SK-N-SH (cell line): ENCODE results near the gene EQTN. TPM values are rescaled to one million over a fixed set of nuclear protein-coding genes. Genes with fewer than 3 reads are reported as not detected.

Experiments
- CTCF ChIA-PET: fragments of 300-600, 350-600 bp; formaldehyde crosslinking; extraction: SDS; loops from one replicate; lab custom pipeline; 2021; lab: Yijun Ruan, JAX
- POLR2A ChIA-PET: fragments of 350-600 bp; sonication (Branson Sonifier 250); formaldehyde crosslinking; extraction: SDS; loops from one replicate; lab custom pipeline; 2020; ENCODE audit warnings: antibody characterized with exemption, inconsistent platforms; lab: Yijun Ruan, JAX
- DNase-seq: peaks from one replicate; pipeline ENCODE4 v3.0.0; 2012
- H2AFZ ChIP-seq: fragments of 200-600 bp; sonication (generic); 2 replicates; pipeline ENCODE4 v1.8.1; 2016; ENCODE audit warnings: antibody characterized with exemption, mild to moderate bottlenecking, low read depth
- H3F3A ChIP-seq: fragments of 200-600 bp; sonication (generic); replicated peaks from 2 replicates; pipeline ENCODE3; 2016; ENCODE audit warnings: antibody characterized with exemption, mild to moderate bottlenecking; ENCODE audit not compliant: insufficient read depth
- H3K27ac ChIP-seq, 2 experiments: fragments of 200-500 bp in 1 of 2; fragments of 200-600 bp in 1 of 2; sonication (Bioruptor generic) in 1 of 2; sonication (generic), shearing (Covaris generic) in 1 of 2; 2 replicates each; pipeline versions ENCODE4 v1.5.1 to v1.6.1; 2014 to 2016; ENCODE audit warnings: low read depth in 2 of 2, inconsistent platforms in 1 of 2, low read length in 1 of 2, mild to moderate bottlenecking in 1 of 2, mixed read lengths in 1 of 2
- H3K27me3 ChIP-seq: fragments of 200-600 bp; sonication (generic), shearing (Covaris generic); 2 replicates; pipeline ENCODE4 v1.6.1; 2016; ENCODE audit warnings: mixed run types; ENCODE audit not compliant: insufficient read depth
- H3K36me3 ChIP-seq, 2 experiments: fragments of 200-500 bp in 1 of 2; fragments of 200-600 bp in 1 of 2; sonication (Bioruptor generic) in 1 of 2; sonication (generic) in 1 of 2; replicated peaks in 1 of 2; 2 replicates each; pipeline versions ENCODE3 to v1.5.1; 2014 to 2016; ENCODE audit warnings: low read length in 1 of 2, mild to moderate bottlenecking in 1 of 2; ENCODE audit not compliant: insufficient read depth in 2 of 2, control insufficient read depth in 1 of 2
- H3K4me1 ChIP-seq, 2 experiments: fragments of 200-500 bp in 1 of 2; fragments of 200-600 bp in 1 of 2; sonication (Bioruptor generic) in 1 of 2; sonication (generic), shearing (Covaris generic) in 1 of 2; 2 replicates each; pipeline versions ENCODE4 v1.5.1 to v1.6.1; 2014 to 2016; ENCODE audit warnings: low read depth in 1 of 2, low read length in 1 of 2, mixed run types in 1 of 2; ENCODE audit not compliant: insufficient read depth in 2 of 2, control insufficient read depth in 1 of 2
- H3K4me2 ChIP-seq: fragments of 200-600 bp; sonication (generic), shearing (Covaris generic); 2 replicates; pipeline ENCODE4 v1.6.1; 2017; ENCODE audit warnings: mixed run types
- H3K4me3 ChIP-seq, 2 experiments: fragments of 200-500 bp in 1 of 2; fragments of 200-600 bp in 1 of 2; sonication (Bioruptor generic) in 1 of 2; sonication (generic), shearing (Covaris generic) in 1 of 2; 2 replicates each; pipeline versions ENCODE4 v1.5.1 to v1.8.1; 2014 to 2016; ENCODE audit warnings: low read depth in 2 of 2, inconsistent platforms in 1 of 2, low read length in 1 of 2, mild to moderate bottlenecking in 1 of 2, mixed read lengths in 1 of 2, moderate library complexity in 1 of 2
- H3K79me2 ChIP-seq: fragments of 200-600 bp; sonication (generic); 2 replicates; pipeline ENCODE4 v1.8.1; 2017; ENCODE audit warnings: mild to moderate bottlenecking; ENCODE audit not compliant: insufficient read depth
- H3K9ac ChIP-seq: fragments of 200-600 bp; sonication (generic); 2 replicates; pipeline ENCODE4 v1.6.1; 2017; ENCODE audit warnings: mixed run types
- H3K9me2 ChIP-seq: fragments of 200-600 bp; sonication (generic); 2 replicates; pipeline ENCODE4 v1.6.1; 2017; ENCODE audit warnings: mixed run types
- H3K9me3 ChIP-seq: fragments of 200-600 bp; sonication (generic); 2 replicates; pipeline ENCODE4 v1.6.1; 2017; ENCODE audit warnings: mixed run types, mild to moderate bottlenecking, moderate library complexity
- H4K20me1 ChIP-seq: fragments of 200-600 bp; sonication (generic); 2 replicates; pipeline ENCODE4 v1.6.1; 2017; ENCODE audit warnings: mild to moderate bottlenecking, mixed run types; ENCODE audit not compliant: insufficient read depth
- CHD2 ChIP-seq: fragments of 150-350 bp; IDR thresholded peaks from 2 replicates; pipeline ENCODE4 v1.6.1; 2018; ENCODE audit warnings: low read length; ENCODE audit not compliant: partially characterized antibody
- ELF1 ChIP-seq: IDR thresholded peaks from 2 replicates; pipeline ENCODE4 v1.4.0; 2012
- EP300 ChIP-seq, 2 experiments: IDR thresholded peaks; 2 replicates each; pipeline versions ENCODE4 v1.4.0 to v1.6.1; 2012; ENCODE audit warnings: borderline replicate concordance in 1 of 2, low read depth in 1 of 2, low read length in 1 of 2
- FOSL2 ChIP-seq: IDR thresholded peaks from 2 replicates; pipeline ENCODE4 v1.4.0; 2012; ENCODE audit warnings: low read depth, mild to moderate bottlenecking, moderate library complexity, borderline replicate concordance
- FOXJ3 ChIP-seq: sonication (generic); formaldehyde crosslinking; IDR thresholded peaks from 2 replicates; pipeline ENCODE4 v1.5.1; 2020; ENCODE audit warnings: mild to moderate bottlenecking, missing genetic modification reagents
- IRF3 ChIP-seq: fragments of 150-350 bp; IDR thresholded peaks from 2 replicates; pipeline ENCODE4 v1.6.1; 2016; ENCODE audit warnings: mild to moderate bottlenecking, low read depth, low read length
- MEF2A ChIP-seq: IDR thresholded peaks from 2 replicates; pipeline ENCODE4 v1.4.0; 2012; ENCODE audit warnings: low read depth, borderline replicate concordance
- NFIC ChIP-seq: IDR thresholded peaks from 2 replicates; pipeline ENCODE4 v1.4.0; 2012; ENCODE audit warnings: borderline replicate concordance
- NRF1 ChIP-seq: IDR thresholded peaks from 2 replicates; pipeline ENCODE4 v1.6.1; 2012; ENCODE audit warnings: low read depth, mild to moderate bottlenecking, low read length
- POLR2AphosphoS5 ChIP-seq: IDR thresholded peaks from 2 replicates; pipeline ENCODE4 v1.6.1; 2012; ENCODE audit warnings: low read depth, low read length
- RFX5 ChIP-seq: IDR thresholded peaks from 2 replicates; pipeline ENCODE4 v1.6.1; 2012; ENCODE audit warnings: mild to moderate bottlenecking, improper control_type of control experiment, low read length
- SIN3A ChIP-seq: IDR thresholded peaks from 2 replicates; pipeline ENCODE4 v1.6.1; 2012; ENCODE audit warnings: low read depth, mild to moderate bottlenecking, low read length, moderate library complexity, borderline replicate concordance
- TCF12 ChIP-seq: IDR thresholded peaks from 2 replicates; pipeline ENCODE4 v1.4.0; 2012
- TEAD4 ChIP-seq: IDR thresholded peaks from 2 replicates; pipeline ENCODE4 v1.4.0; 2012; ENCODE audit warnings: mild to moderate bottlenecking, borderline replicate concordance; ENCODE audit not compliant: insufficient read depth
- USF1 ChIP-seq: IDR thresholded peaks from 2 replicates; pipeline ENCODE4 v1.4.0; 2012; ENCODE audit warnings: low read depth, borderline replicate concordance
- ZBTB33 ChIP-seq: IDR thresholded peaks from 2 replicates; pipeline ENCODE4 v1.4.0; 2012; ENCODE audit warnings: low read depth, borderline replicate concordance
- WGBS: methylation state at CpG from one replicate; pipeline ENCODE4 v1.1.6; 2017; ENCODE audit warnings: low lambda C conversion rate; 5-methylcytosine and 5-hydroxymethylcytosine counted together
- polyA plus RNA-seq, 3 experiments: library from polyadenylated mRNA; depleted of rRNA; stranded (reverse); fragments of >200 nt; gene quantifications; 2 replicates each; pipeline ENCODE4 v1.2.3, GENCODE V29; 2012
- TF ChIP-seq, protein P1 (sequence below): IDR thresholded peaks from 2 replicates; pipeline ENCODE4; 2012
- TF ChIP-seq, protein P2 (sequence below): fragments of 150-350 bp; IDR thresholded peaks from 2 replicates; pipeline ENCODE4 v1.6.1; 2017; ENCODE audit warnings: antibody characterized with exemption, low read length, low read depth, borderline replicate concordance

The EQTN gene
- polyA plus RNA-seq, 1 of the 3 experiments (the other 2 are of a cell fraction) = not detected

DNA sequence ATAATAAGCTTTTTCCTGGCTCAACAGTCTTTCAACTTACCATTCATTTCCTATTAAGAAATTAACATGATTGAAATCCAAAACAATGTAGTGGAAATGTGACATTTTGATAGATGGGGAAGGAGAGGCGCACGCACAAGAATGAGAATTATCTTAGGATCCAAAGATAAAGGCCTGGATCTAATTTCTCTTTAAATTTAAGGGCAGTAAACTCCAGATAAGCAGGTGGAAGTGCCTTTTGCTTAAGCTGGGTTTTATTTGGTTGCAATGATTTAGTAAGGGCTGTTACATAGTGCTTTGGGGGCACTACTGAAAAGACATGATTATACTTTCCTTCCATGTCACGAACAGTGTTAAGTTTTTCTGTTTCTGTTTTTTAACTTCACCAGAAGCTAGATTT, 17.3 kb downstream of the EQTN start:
- Histone ChIP-seq H3K4me3 (no peak overlapping the region), H3K4me1 (no peaks in the 10 kb centered on the region; a peak in 1 of 4 replicates), H2AFZ (no peak overlapping the region), H3K9me2 (no peaks in the 10 kb centered on the region), H3K4me2 (no peak overlapping the region), H3F3A (peaks cover 7% of the 10 kb centered on the region), H4K20me1 (no peaks in the 10 kb centered on the region), H3K27me3 (no peaks in the 10 kb centered on the region; the same call in 1 of the 2 replicates), H3K9me3 (no peaks in the 10 kb centered on the region), H3K36me3 (no peaks in the 10 kb centered on the region), H3K9ac (no peak overlapping the region), H3K27ac (no peak overlapping the region), H3K79me2 (no peaks in the 10 kb centered on the region)
- POLR2A ChIA-PET = no interaction called here
- CTCF ChIA-PET = interaction anchor here (0.6 to 2.7 kb wide), 4 partner anchors 12 to 247 kb away, joined by 3 to 9 read pairs (median 4); no protein-coding TSS in a partner anchor
- WGBS = 64% methylated on average over 3 of the region's 3 CpGs
- DNase-seq = no peak
- TF ChIP-seq SIN3A = no peak
- TF ChIP-seq USF1 = no peak
- TF ChIP-seq RFX5 = no peak
- no peak for TF ChIP-seq NFIC
- no peak for TF ChIP-seq MEF2A
- TF ChIP-seq, protein P1, sequence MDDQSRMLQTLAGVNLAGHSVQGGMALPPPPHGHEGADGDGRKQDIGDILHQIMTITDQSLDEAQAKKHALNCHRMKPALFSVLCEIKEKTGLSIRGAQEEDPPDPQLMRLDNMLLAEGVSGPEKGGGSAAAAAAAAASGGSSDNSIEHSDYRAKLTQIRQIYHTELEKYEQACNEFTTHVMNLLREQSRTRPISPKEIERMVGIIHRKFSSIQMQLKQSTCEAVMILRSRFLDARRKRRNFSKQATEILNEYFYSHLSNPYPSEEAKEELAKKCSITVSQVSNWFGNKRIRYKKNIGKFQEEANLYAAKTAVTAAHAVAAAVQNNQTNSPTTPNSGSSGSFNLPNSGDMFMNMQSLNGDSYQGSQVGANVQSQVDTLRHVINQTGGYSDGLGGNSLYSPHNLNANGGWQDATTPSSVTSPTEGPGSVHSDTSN = no peak
- TF ChIP-seq, all 33 proteins: peak for 0

DNA sequence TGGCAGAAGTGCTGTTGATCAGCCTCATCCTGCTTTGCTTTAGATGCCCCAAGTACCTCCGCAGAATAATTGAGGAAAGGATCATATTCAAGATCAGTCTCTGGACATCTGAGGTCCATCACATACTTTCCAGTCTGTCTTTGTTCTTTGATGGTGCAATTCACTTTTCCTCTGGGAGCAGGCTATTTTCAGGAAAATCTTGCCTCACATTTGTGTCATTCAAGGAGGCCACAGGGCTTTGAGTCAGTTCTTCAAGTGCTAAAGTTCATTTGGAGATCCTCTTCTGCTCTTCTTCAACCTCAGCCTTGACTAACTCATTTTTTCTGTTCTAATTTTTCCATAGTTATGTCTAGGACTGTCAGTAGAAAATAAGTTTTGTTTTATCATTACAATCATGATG, 18.6 kb downstream of the EQTN start:
- DNase-seq = no peak
- TF ChIP-seq FOSL2 = no peak
- TF ChIP-seq, protein P2, sequence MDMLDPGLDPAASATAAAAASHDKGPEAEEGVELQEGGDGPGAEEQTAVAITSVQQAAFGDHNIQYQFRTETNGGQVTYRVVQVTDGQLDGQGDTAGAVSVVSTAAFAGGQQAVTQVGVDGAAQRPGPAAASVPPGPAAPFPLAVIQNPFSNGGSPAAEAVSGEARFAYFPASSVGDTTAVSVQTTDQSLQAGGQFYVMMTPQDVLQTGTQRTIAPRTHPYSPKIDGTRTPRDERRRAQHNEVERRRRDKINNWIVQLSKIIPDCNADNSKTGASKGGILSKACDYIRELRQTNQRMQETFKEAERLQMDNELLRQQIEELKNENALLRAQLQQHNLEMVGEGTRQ = no peak
- no peak for TF ChIP-seq EP300 (IDR thresholded peaks at IDR 0.05; ENCODE audit: borderline replicate concordance in 1 of 2, low read depth in 1 of 2, low read length in 1 of 2)
- no peak for TF ChIP-seq ELF1
- no peak for TF ChIP-seq ZBTB33
- TF ChIP-seq POLR2AphosphoS5 = no peak
- TF ChIP-seq NFIC = no peak
- TF ChIP-seq IRF3 = no peak
- no peak for TF ChIP-seq TCF12
- TF ChIP-seq FOXJ3 = no peak
- TF ChIP-seq NRF1 = no peak
- no peak for TF ChIP-seq CHD2
- no peak for TF ChIP-seq TEAD4

More for the DNA sequence above, 18.6 kb downstream of the EQTN start:
- no peaks in the 10 kb centered on the region; the same call in 1 of the 2 replicates for H3K27me3 ChIP-seq
- H3K9me2 ChIP-seq = no peaks in the 10 kb centered on the region
- no peak overlapping the region for H3K4me3 ChIP-seq
- no peaks in the 10 kb centered on the region for H3K79me2 ChIP-seq
- WGBS = 26% methylated on average over 1 of the region's 1 CpG
- CTCF ChIA-PET = interaction anchor here (1.1 to 2.7 kb wide), 2 partner anchors 230 to 246 kb away, joined by 3 to 9 read pairs; no protein-coding TSS in a partner anchor
- no peaks in the 10 kb centered on the region for H3K36me3 ChIP-seq
- H2AFZ ChIP-seq = no peak overlapping the region
- H4K20me1 ChIP-seq = no peaks in the 10 kb centered on the region
- no peak overlapping the region for H3K9ac ChIP-seq
- H3K27ac ChIP-seq = no peak overlapping the region
- POLR2A ChIA-PET = no interaction called here
- peaks cover 7% of the 10 kb centered on the region for H3F3A ChIP-seq
- no peak overlapping the region for H3K4me2 ChIP-seq
- H3K4me1 ChIP-seq = no peaks in the 10 kb centered on the region; a peak in 1 of 4 replicates
- H3K9me3 ChIP-seq = no peaks in the 10 kb centered on the region
